ENCODE measurements around the gene DNAAF5. TPM values are rescaled to one million over a fixed set of nuclear protein-coding genes. Genes with fewer than 3 reads are reported as not detected.

The DNAAF5 gene
- total RNA-seq, 1 donor from 2014 or later = 18.1 TPM

GRCh38 chr7:714251-714671, 12.2 kb upstream of the DNAAF5 start:
- Histone ChIP-seq H3K27me3 (ENCODE audit: low read depth) (peaks cover 3% of the 10 kb centered on the region), H3K4me1 (peaks cover 13% of the 10 kb centered on the region), H3K27ac (replicated peaks) (no peak overlapping the region), H3K4me3 (no peak overlapping the region), H3K9me3 (replicated peaks) (no peaks in the 10 kb centered on the region), H3K36me3 (no peaks in the 10 kb centered on the region)
- intact Hi-C loops (cut with micrococcal nuclease) = no loop called here
- TF ChIP-seq, protein P1, sequence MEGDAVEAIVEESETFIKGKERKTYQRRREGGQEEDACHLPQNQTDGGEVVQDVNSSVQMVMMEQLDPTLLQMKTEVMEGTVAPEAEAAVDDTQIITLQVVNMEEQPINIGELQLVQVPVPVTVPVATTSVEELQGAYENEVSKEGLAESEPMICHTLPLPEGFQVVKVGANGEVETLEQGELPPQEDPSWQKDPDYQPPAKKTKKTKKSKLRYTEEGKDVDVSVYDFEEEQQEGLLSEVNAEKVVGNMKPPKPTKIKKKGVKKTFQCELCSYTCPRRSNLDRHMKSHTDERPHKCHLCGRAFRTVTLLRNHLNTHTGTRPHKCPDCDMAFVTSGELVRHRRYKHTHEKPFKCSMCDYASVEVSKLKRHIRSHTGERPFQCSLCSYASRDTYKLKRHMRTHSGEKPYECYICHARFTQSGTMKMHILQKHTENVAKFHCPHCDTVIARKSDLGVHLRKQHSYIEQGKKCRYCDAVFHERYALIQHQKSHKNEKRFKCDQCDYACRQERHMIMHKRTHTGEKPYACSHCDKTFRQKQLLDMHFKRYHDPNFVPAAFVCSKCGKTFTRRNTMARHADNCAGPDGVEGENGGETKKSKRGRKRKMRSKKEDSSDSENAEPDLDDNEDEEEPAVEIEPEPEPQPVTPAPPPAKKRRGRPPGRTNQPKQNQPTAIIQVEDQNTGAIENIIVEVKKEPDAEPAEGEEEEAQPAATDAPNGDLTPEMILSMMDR (IDR thresholded peaks at IDR 0.05; ENCODE audit: borderline replicate concordance) = no peak
- no peak for DNase-seq

DNA sequence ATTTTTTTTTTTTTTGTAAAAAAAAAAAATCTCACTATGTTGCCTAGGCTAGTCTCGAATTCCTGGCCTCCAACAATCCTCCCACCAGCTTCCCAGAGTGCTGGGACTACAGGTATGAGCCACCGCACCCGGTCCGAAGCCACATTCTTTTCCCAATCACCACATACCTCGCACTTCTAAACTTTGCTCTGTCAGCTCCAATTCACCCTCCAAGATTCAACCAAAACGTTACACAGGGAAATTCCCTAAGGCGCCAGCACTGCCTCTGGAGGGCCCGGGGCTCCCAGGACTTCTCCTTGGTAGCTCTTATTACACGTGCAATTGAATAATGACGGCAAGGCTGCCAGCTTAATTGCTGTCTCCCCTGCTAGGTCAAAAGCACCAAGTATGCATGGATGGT, 10.3 kb upstream of the DNAAF5 start:
- Histone ChIP-seq H3K27me3 (ENCODE audit: low read depth) (peaks cover 3% of the 10 kb centered on the region), H3K27ac (replicated peaks) (no peak overlapping the region), H3K36me3 (no peaks in the 10 kb centered on the region), H3K4me1 (peaks cover 8% of the 10 kb centered on the region), H3K4me3 (no peak overlapping the region), H3K9me3 (replicated peaks) (peaks cover 6% of the 10 kb centered on the region)
- intact Hi-C loops (cut with micrococcal nuclease) = no loop called here
- DNase-seq = no peak
- TF ChIP-seq, protein P1 (IDR thresholded peaks at IDR 0.05; ENCODE audit: borderline replicate concordance) = no peak

GRCh38 chr7:716636-717035, 9.9 kb upstream of the DNAAF5 start:
- H3K36me3 ChIP-seq = no peaks in the 10 kb centered on the region
- peaks cover 10% of the 10 kb centered on the region for H3K9me3 ChIP-seq (replicated peaks)
- peaks cover 4% of the 10 kb centered on the region for H3K4me1 ChIP-seq
- intact Hi-C loops (cut with micrococcal nuclease) = no loop called here
- no peak for DNase-seq
- TF ChIP-seq, protein P1 (IDR thresholded peaks at IDR 0.05; ENCODE audit: borderline replicate concordance) = no peak
- H3K4me3 ChIP-seq = no peak overlapping the region
- peaks cover 3% of the 10 kb centered on the region for H3K27me3 ChIP-seq (ENCODE audit: low read depth)
- H3K27ac ChIP-seq (replicated peaks) = no peak overlapping the region

- H3K4me1 ChIP-seq = peaks cover 11% of the 10 kb centered on the region
- no peak overlapping the region for H3K4me3 ChIP-seq
- DNase-seq = no peak
- TF ChIP-seq, protein P1 (IDR thresholded peaks at IDR 0.05; ENCODE audit: borderline replicate concordance) = no peak
- H3K27ac ChIP-seq (replicated peaks) = no peak overlapping the region
- H3K9me3 ChIP-seq (replicated peaks) = peaks cover 12% of the 10 kb centered on the region
- intact Hi-C loops (cut with micrococcal nuclease) = no loop called here
- no peaks in the 10 kb centered on the region for H3K27me3 ChIP-seq (ENCODE audit: low read depth)
- no peaks in the 10 kb centered on the region for H3K36me3 ChIP-seq
Observed at GRCh38 chr7:721619-722248, 4.8 kb upstream of the DNAAF5 start.

DNA sequence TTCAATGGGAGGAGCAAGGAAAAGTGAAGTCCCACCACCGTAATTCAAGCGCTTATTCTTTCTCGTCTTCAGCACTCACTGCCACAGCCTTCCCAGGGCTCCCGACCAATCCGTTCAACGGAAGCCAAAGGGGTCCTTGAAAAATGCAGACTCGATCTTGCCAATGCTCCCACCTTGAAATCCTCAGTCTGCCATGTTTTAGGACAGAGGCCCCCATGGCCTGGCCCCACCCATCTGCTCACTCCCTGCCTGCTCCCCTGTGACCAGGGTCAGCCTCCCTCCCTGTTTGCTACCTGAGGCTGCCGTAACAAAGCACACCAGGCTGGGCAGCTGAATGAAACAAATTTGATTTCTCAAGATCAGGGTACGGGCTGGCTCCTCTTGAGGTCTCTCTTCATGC, 3.0 kb upstream of the DNAAF5 start:
- intact Hi-C loops (cut with micrococcal nuclease) = no loop called here

More for the DNA sequence above, 3.0 kb upstream of the DNAAF5 start:
- DNase-seq = no peak
- no peak overlapping the region for H3K4me3 ChIP-seq
- H3K4me1 ChIP-seq = peaks cover 22% of the 10 kb centered on the region
- TF ChIP-seq, protein P1 (IDR thresholded peaks at IDR 0.05; ENCODE audit: borderline replicate concordance) = no peak
- peaks cover 12% of the 10 kb centered on the region for H3K9me3 ChIP-seq (replicated peaks)
- no peaks in the 10 kb centered on the region for H3K36me3 ChIP-seq
- H3K27ac ChIP-seq (replicated peaks) = no peak overlapping the region
- no peaks in the 10 kb centered on the region for H3K27me3 ChIP-seq (ENCODE audit: low read depth)
